ENCODE measurements around the gene PACRG. TPM values are rescaled to one million over a fixed set of nuclear protein-coding genes. Genes with fewer than 3 reads are reported as not detected.

PACRG gene
- total and polyA plus RNA-seq, 2 of the 13 experiments (the other 11 are each of a cell fraction or from before 2014, with no cell fraction given) = 0.13 TPM; not detected in 1

- no peak overlapping the region for H3K9ac ChIP-seq (ENCODE audit: insufficient read depth, low read depth, low read length)
- H3K9me3 ChIP-seq (ENCODE audit: low read length) = peaks cover 28% of the 10 kb centered on the region
- 10% methylated on average over 4 of the region's 5 CpGs for WGBS (ENCODE audit: low lambda C conversion rate)
- DNase-seq (ENCODE audit: low spot score) (no peak), FAIRE-seq (no peak), ATAC-seq (no peak)
- intact Hi-C loops (cut with micrococcal nuclease; ENCODE audit: unreplicated experiment) (no loop called here), in situ Hi-C loops (cut with HindIII; ENCODE audit: extremely low pct_ligation_motif_present, low pct_unique_long_range_greater_than_20kb) (no loop called here)
- no peak for TF ChIP-seq FOXA3 (CRISPR knock-in tag; IDR thresholded peaks at IDR 0.05)
- no peak for TF ChIP-seq ZKSCAN1 (IDR thresholded peaks at IDR 0.05; ENCODE audit: low read length)
- no peak for TF ChIP-seq TBX2 (CRISPR knock-in tag; IDR thresholded peaks at IDR 0.05; ENCODE audit: borderline replicate concordance)
- TF ChIP-seq ZNF646 (CRISPR knock-in tag; IDR thresholded peaks at IDR 0.05) = no peak
- no peak for TF ChIP-seq PPARG (CRISPR knock-in tag; conservative IDR thresholded peaks at IDR 0.05)
- TF ChIP-seq CEBPB (IDR thresholded peaks at IDR 0.05; ENCODE audit: borderline replicate concordance, low read depth, low read length) = no peak
- no peak for TF ChIP-seq ZBTB14 (CRISPR knock-in tag; IDR thresholded peaks at IDR 0.05)
- no peaks in the 10 kb centered on the region for H3K4me1 ChIP-seq (ENCODE audit: insufficient read depth, low read length)
- no peak overlapping the region for H3K4me3 ChIP-seq (replicated peaks in 1 of 3; ENCODE audit: insufficient read depth in 1 of 3, low read depth in 2 of 3, low read length in 3 of 3)
- H3K36me3 ChIP-seq (replicated peaks in 1 of 2; ENCODE audit: control insufficient read depth in 1 of 2, insufficient read depth in 2 of 2, low read length in 2 of 2) = no peaks in the 10 kb centered on the region
- H2AFZ ChIP-seq (ENCODE audit: low read length) = no peak overlapping the region
- no peaks in the 10 kb centered on the region for H3K27me3 ChIP-seq (ENCODE audit: control insufficient read depth in 1 of 2, insufficient read depth in 2 of 2, low read length in 2 of 2)
- H4K20me1 ChIP-seq (ENCODE audit: insufficient read depth, low read length) = no peaks in the 10 kb centered on the region
- no peak overlapping the region for H3K27ac ChIP-seq (ENCODE audit: extremely low read length, insufficient read depth, low read length)
- ChIA-PET POLR2A (no interaction called here), CTCF (ENCODE audit: low intra/inter-chr PET ratio, low total read pairs) (no interaction called here)
- no TSS peak for BruUV-seq (replicated peaks)
- no peak overlapping the region for H3K4me2 ChIP-seq (ENCODE audit: low read depth, low read length)
- H3K79me2 ChIP-seq (ENCODE audit: insufficient read depth, low read length) = no peaks in the 10 kb centered on the region
Measured at GRCh38 chr6:162999575-163000285, 272.0 kb downstream of the PACRG start.
